K562 (cell line): ENCODE results near the gene OAT. TPM values are rescaled to one million over a fixed set of nuclear protein-coding genes. Genes with fewer than 3 reads are reported as not detected.

Source experiments
- ATAC-seq: fragments of 200-7000 bp; cut with Tn5 transposase; 3 replicates; pipeline ENCODE4 v1.9.1; 2020; ENCODE audit warnings: moderate library complexity
- BruUV-seq: library from RNA; stranded (reverse); fragments of 400-500 nt; replicated peaks from 2 replicates; lab custom pipeline; 2021; lab: Mats Ljungman, UMichigan
- CTCF ChIA-PET: fragments of 300-600 bp; formaldehyde crosslinking; extraction: SDS; loops from one replicate; lab custom pipeline; 2021; ENCODE audit warnings: low intra/inter-chr PET ratio; lab: Yijun Ruan, JAX
- POLR2A ChIA-PET: fragments of 300-600, 350-650 bp; sonication (Branson Sonifier 250); formaldehyde crosslinking; extraction: SDS; loops from one replicate; lab custom pipeline; 2021; ENCODE audit warnings: antibody characterized with exemption, inconsistent platforms; lab: Yijun Ruan, JAX
- DNase-seq, 4 experiments: peaks; one replicate each; pipeline versions ENCODE4 v3.0.0 to v3.0.0-alpha.2; 2011 to 2018; ENCODE audit warnings: low spot score in 3 of 4, mixed read lengths in 3 of 4; ENCODE audit errors: extremely low read depth in 1 of 4
- FAIRE-seq: peaks from 2 replicates; lab custom pipeline; 2011; peaks lifted over from hg19 to GRCh38; lab: Jason Lieb, UNC
- H2AFZ ChIP-seq: 2 replicates; pipeline ENCODE4 v1.6.0; 2011; ENCODE audit warnings: low read depth, low read length, control low read depth, inconsistent platforms
- H3K27ac ChIP-seq: fragments of 200-600 bp; 3 replicates; pipeline ENCODE4 v1.8.0; 2011; ENCODE audit warnings: low read depth, mild to moderate bottlenecking, control low read depth, inconsistent platforms, low read length, moderate library complexity, mixed read lengths; ENCODE audit errors: extremely low read depth
- H3K27me3 ChIP-seq, 2 experiments: fragments of 300-600 bp in 1 of 2; 2 replicates in 1 of 2; 3 replicates in 1 of 2; pipeline versions ENCODE4 v1.6.0 to v1.8.0; 2011; ENCODE audit warnings: inconsistent platforms in 2 of 2, low read length in 2 of 2, mild to moderate bottlenecking in 1 of 2, mixed read lengths in 1 of 2, moderate library complexity in 1 of 2; ENCODE audit not compliant: control insufficient read depth in 2 of 2, insufficient read depth in 2 of 2
- H3K36me3 ChIP-seq: fragments of 300-600 bp; 3 replicates; pipeline ENCODE4 v1.8.0; 2011; ENCODE audit warnings: mild to moderate bottlenecking, low read length, inconsistent platforms; ENCODE audit not compliant: control insufficient read depth, insufficient read depth
- H3K4me1 ChIP-seq, 2 experiments: fragments of 200-600 bp in 1 of 2; replicated peaks in 1 of 2; 2 replicates in 1 of 2; 3 replicates in 1 of 2; pipeline versions ENCODE4 v1.5.1 to v1.8.0; 2011; ENCODE audit warnings: inconsistent platforms in 2 of 2, low read length in 2 of 2, mild to moderate bottlenecking in 1 of 2, mixed read lengths in 1 of 2, moderate library complexity in 1 of 2; ENCODE audit not compliant: control insufficient read depth in 2 of 2, insufficient read depth in 2 of 2
- H3K4me2 ChIP-seq: 2 replicates; pipeline ENCODE4 v1.6.1; 2011; ENCODE audit warnings: low read length, control low read depth, inconsistent platforms, mixed read lengths; ENCODE audit not compliant: insufficient read depth
- H3K4me3 ChIP-seq: fragments of 200-600 bp; sonication (generic), shearing (Covaris generic); 2 replicates; pipeline ENCODE4 v1.5.1; 2016; ENCODE audit warnings: control low read depth, inconsistent platforms
- H3K79me2 ChIP-seq: fragments of 200-600 bp; 3 replicates; pipeline ENCODE4 v1.8.0; 2011; ENCODE audit warnings: low read length, inconsistent platforms; ENCODE audit not compliant: control insufficient read depth, insufficient read depth
- H3K9ac ChIP-seq, 2 experiments: 2 replicates each; pipeline versions ENCODE4 v1.6.0 to v1.6.1; 2011; ENCODE audit warnings: low read depth in 2 of 2, low read length in 2 of 2, control low read depth in 1 of 2, inconsistent platforms in 1 of 2, mild to moderate bottlenecking in 1 of 2, mixed read lengths in 1 of 2; ENCODE audit not compliant: insufficient read depth in 1 of 2
- H3K9me1 ChIP-seq: one replicate; pipeline ENCODE4 v1.6.0; 2011; ENCODE audit warnings: inconsistent platforms, mild to moderate bottlenecking, low read length, moderate library complexity; ENCODE audit not compliant: control insufficient read depth, insufficient read depth
- H3K9me3 ChIP-seq: replicated peaks from 2 replicates; pipeline ENCODE4 v1.5.1; 2011; ENCODE audit warnings: low read depth, low read length, inconsistent platforms; ENCODE audit not compliant: control insufficient read depth, insufficient read depth
- H4K20me1 ChIP-seq: replicated peaks from 2 replicates; pipeline ENCODE4 v1.6.1; 2011; ENCODE audit warnings: low read length, inconsistent platforms, mixed read lengths; ENCODE audit not compliant: control insufficient read depth, insufficient read depth
- HMG20B ChIP-seq: fragments of 250-450 bp; sonication (Bioruptor Pico); IDR thresholded peaks from 2 replicates; pipeline ENCODE4 v1.5.0; 2021; ENCODE audit warnings: mild to moderate bottlenecking
- PRDM10 ChIP-seq: fragments of 450-650 bp; IDR thresholded peaks from 2 replicates; pipeline ENCODE4 v1.6.1; 2018; ENCODE audit not compliant: partially characterized antibody
- ZBTB33 ChIP-seq: sonication (generic); formaldehyde crosslinking; IDR thresholded peaks from 2 replicates; pipeline ENCODE4 v1.8.1; 2023; ENCODE audit warnings: mild to moderate bottlenecking, missing genetic modification reagents
- WGBS: fragments of 100-300 bp; shearing (Covaris generic); methylation state at CpG from one replicate; pipeline ENCODE4 v1.1.6; 2016; ENCODE audit warnings: low coverage, mixed read lengths; ENCODE audit not compliant: insufficient coverage; ENCODE audit errors: missing lambda C conversion rate; 5-methylcytosine and 5-hydroxymethylcytosine counted together
- in situ Hi-C: fragments of 300-500 bp; cut with MboI; formaldehyde crosslinking; loops from 4 replicates; pipeline ENCODE4 v1.15.0; 2018; ENCODE audit warnings: inconsistent platforms, mixed read lengths
- intact Hi-C: fragments of 100-400 bp; cut with micrococcal nuclease; formaldehyde crosslinking; loops from 2 replicates; pipeline ENCODE4 v1.14.2; 2022
- polyA plus RNA-seq, 8 experiments: library from polyadenylated mRNA; depleted of rRNA in 4 of 8; stranded (reverse) in 5 of 8; unstranded in 3 of 8; fragments of >200 nt; fragmentation: Nextera tagmentation in 2 of 8; fragmentation: Illumina TruSeq in 1 of 8; extraction: Ambion mirVana in 2 of 8; extraction: Trizol in 1 of 8; gene quantifications; 2 replicates each; pipeline versions ENCODE4 v1.2.1 to v1.2.3, GENCODE V29; 2011 to 2014; ENCODE audit warnings: inconsistent platforms in 1 of 8, missing spikeins in 1 of 8
- total RNA-seq, 7 experiments: library from RNA; depleted of rRNA in 6 of 7; stranded (reverse); fragments of >200 nt in 6 of 7; fragmentation: Illumina TruSeq in 2 of 7; extraction: Trizol in 2 of 7; gene quantifications; 2 replicates each; pipeline versions ENCODE4 v1.2.1 to v1.2.3, GENCODE V29; 2011 to 2021; ENCODE audit warnings: low replicate concordance in 1 of 7

Gene OAT
- total and polyA plus RNA-seq, 9 of the 15 experiments (the other 6 are each of a cell fraction or from before 2014, with no cell fraction given): 100 to 312 (median 163) TPM

- CTCF ChIA-PET: no interaction called here
- H3K36me3 ChIP-seq: no peaks in the 10 kb centered on the region
- H2AFZ ChIP-seq: no peak overlapping the region
- DNase-seq: no peak
- no peak overlapping the region for H3K4me2 ChIP-seq
- H3K9ac ChIP-seq: no peak overlapping the region
- H3K79me2 ChIP-seq: no peaks in the 10 kb centered on the region
- H3K9me3 ChIP-seq: no peaks in the 10 kb centered on the region
- H3K9me1 ChIP-seq: no peaks in the 10 kb centered on the region
- H3K27ac ChIP-seq: no peak overlapping the region
- WGBS: 73% methylated on average over 25 of the region's 71 CpGs
- intact Hi-C loops (no loop called here), in situ Hi-C loops (no loop called here)
- ATAC-seq: no peak
- no peaks in the 10 kb centered on the region for H3K27me3 ChIP-seq
- no peak overlapping the region for H3K4me3 ChIP-seq
- TF ChIP-seq HMG20B: no peak
- peak; percentile 54 for TF ChIP-seq PRDM10
- TF ChIP-seq ZBTB33: peak; percentile 46
- FAIRE-seq: no peak
- peaks cover 0 to 3% of the 10 kb centered on the region in 2 experiments; a peak in 3 of 5 replicates for H3K4me1 ChIP-seq
- H4K20me1 ChIP-seq: no peaks in the 10 kb centered on the region
- no TSS peak for BruUV-seq
- POLR2A ChIA-PET: no interaction called here
These were observed 28.4 kb upstream of the OAT start for GRCh38 chr10:124446830-124447750.
